ENCODE data around the gene MOB1A.

DNA sequence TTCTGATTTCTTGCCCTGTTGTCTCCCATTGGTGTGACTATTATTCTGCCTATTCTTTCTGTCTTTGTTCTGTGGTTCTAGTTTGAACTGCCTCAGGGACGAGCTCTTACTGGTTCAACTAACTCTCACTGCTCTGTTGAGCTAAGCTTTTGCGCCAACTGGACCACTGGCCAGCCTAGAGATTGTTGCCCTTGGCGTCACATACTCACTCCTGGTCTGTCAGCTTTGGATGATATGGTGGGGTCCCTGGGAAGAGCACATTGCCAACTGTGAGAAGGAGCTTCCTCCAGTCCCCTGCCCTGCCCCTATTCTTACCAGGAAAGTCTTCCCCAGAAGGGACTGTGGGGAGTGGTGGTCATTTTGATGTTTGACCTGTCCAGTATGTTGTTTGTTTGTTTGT is 25.8 kb upstream of the MOB1A start:
- TF ChIP-seq TEAD4 (CRISPR knock-in tag; IDR thresholded peaks at IDR 0.05) (no peak), RELA (CRISPR knock-in tag; IDR thresholded peaks at IDR 0.05; ENCODE audit: borderline replicate concordance) (no peak), NFYB (CRISPR knock-in tag; conservative IDR thresholded peaks at IDR 0.05; ENCODE audit: low read depth) (no peak), SMAD3 (CRISPR knock-in tag; IDR thresholded peaks at IDR 0.05; ENCODE audit: borderline replicate concordance) (no peak), ELF4 (CRISPR knock-in tag; IDR thresholded peaks at IDR 0.05; ENCODE audit: low read depth) (no peak), NR2C2 (CRISPR knock-in tag; IDR thresholded peaks at IDR 0.05) (no peak), ZNF121 (CRISPR knock-in tag; IDR thresholded peaks at IDR 0.05) (no peak), TP53 (CRISPR knock-in tag; IDR thresholded peaks at IDR 0.05) (no peak), CREB1 (CRISPR knock-in tag; IDR thresholded peaks at IDR 0.05) (no peak), SOX15 (CRISPR knock-in tag; IDR thresholded peaks at IDR 0.05) (no peak), MXD4 (CRISPR knock-in tag; IDR thresholded peaks at IDR 0.05; ENCODE audit: borderline replicate concordance) (no peak)
- TF ChIP-seq, protein P1, sequence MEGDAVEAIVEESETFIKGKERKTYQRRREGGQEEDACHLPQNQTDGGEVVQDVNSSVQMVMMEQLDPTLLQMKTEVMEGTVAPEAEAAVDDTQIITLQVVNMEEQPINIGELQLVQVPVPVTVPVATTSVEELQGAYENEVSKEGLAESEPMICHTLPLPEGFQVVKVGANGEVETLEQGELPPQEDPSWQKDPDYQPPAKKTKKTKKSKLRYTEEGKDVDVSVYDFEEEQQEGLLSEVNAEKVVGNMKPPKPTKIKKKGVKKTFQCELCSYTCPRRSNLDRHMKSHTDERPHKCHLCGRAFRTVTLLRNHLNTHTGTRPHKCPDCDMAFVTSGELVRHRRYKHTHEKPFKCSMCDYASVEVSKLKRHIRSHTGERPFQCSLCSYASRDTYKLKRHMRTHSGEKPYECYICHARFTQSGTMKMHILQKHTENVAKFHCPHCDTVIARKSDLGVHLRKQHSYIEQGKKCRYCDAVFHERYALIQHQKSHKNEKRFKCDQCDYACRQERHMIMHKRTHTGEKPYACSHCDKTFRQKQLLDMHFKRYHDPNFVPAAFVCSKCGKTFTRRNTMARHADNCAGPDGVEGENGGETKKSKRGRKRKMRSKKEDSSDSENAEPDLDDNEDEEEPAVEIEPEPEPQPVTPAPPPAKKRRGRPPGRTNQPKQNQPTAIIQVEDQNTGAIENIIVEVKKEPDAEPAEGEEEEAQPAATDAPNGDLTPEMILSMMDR (IDR thresholded peaks at IDR 0.05): no peak
- TF ChIP-seq, protein P2, sequence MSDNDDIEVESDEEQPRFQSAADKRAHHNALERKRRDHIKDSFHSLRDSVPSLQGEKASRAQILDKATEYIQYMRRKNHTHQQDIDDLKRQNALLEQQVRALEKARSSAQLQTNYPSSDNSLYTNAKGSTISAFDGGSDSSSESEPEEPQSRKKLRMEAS (CRISPR knock-in tag; IDR thresholded peaks at IDR 0.05): no peak
